Panc1 (cell line): ENCODE data around the gene KLHL12. TPM values are rescaled to one million over a fixed set of nuclear protein-coding genes. Genes with fewer than 3 reads are reported as not detected.

Source experiments
- ATAC-seq: fragments of 200-7000 bp; cut with Tn5 transposase; 2 replicates; pipeline ENCODE4 v1.9.1; 2020; ENCODE audit warnings: mild to moderate bottlenecking, moderate library complexity
- BruUV-seq: library from RNA; stranded (reverse); fragments of 400-500 nt; replicated peaks from 2 replicates; lab custom pipeline; 2021; lab: Mats Ljungman, UMichigan
- CTCF ChIA-PET: fragments of 300-600 bp; sonication (Branson Sonifier 250); formaldehyde crosslinking; loops from one replicate; lab custom pipeline; 2022; ENCODE audit warnings: antibody characterized with exemption; lab: Charles Lee
- POLR2A ChIA-PET: fragments of 300-600 bp; sonication (Branson Sonifier 250); formaldehyde crosslinking; loops from one replicate; lab custom pipeline; 2022; ENCODE audit warnings: antibody characterized with exemption; lab: Charles Lee
- DNase-seq: peaks from one replicate; pipeline ENCODE4 v3.0.0-alpha.2; 2010; ENCODE audit warnings: low read depth, low spot score
- H3K27ac ChIP-seq: 2 replicates; pipeline ENCODE4 v1.5.1; 2011; ENCODE audit warnings: mild to moderate bottlenecking, low read length, inconsistent platforms
- H3K27me3 ChIP-seq: fragments of 200-500 bp; sonication (Bioruptor generic); 2 replicates; pipeline ENCODE4 v1.6.0; 2014; ENCODE audit warnings: low read length, inconsistent platforms; ENCODE audit not compliant: control insufficient read depth, insufficient read depth
- H3K36me3 ChIP-seq: fragments of 200-500 bp; sonication (Bioruptor generic); 2 replicates; pipeline ENCODE4 v1.5.1; 2014; ENCODE audit warnings: inconsistent platforms, mild to moderate bottlenecking, low read length, moderate library complexity; ENCODE audit not compliant: control insufficient read depth, insufficient read depth
- H3K4me1 ChIP-seq: 2 replicates; pipeline ENCODE4 v1.5.1; 2011; ENCODE audit warnings: inconsistent platforms, mild to moderate bottlenecking, low read length, moderate library complexity; ENCODE audit not compliant: control insufficient read depth, insufficient read depth
- H3K4me3 ChIP-seq, 2 experiments: 2 replicates each; pipeline ENCODE4 v1.5.1; 2011 to 2012; ENCODE audit warnings: low read depth in 2 of 2, low read length in 2 of 2, mild to moderate bottlenecking in 2 of 2, inconsistent platforms in 1 of 2, moderate library complexity in 1 of 2
- H3K9me3 ChIP-seq: fragments of 200-500 bp; sonication (Bioruptor generic); 2 replicates; pipeline ENCODE4 v1.5.1; 2014; ENCODE audit warnings: low read depth, mild to moderate bottlenecking, inconsistent platforms, low read length, moderate library complexity; ENCODE audit not compliant: control insufficient read depth, insufficient read depth
- POLR2AphosphoS5 ChIP-seq: IDR thresholded peaks from 2 replicates; pipeline ENCODE4 v1.6.1; 2012; ENCODE audit warnings: mild to moderate bottlenecking, low read depth, low read length, moderate library complexity
- SIN3A ChIP-seq: IDR thresholded peaks from 2 replicates; pipeline ENCODE4 v1.6.1; 2012; ENCODE audit warnings: low read depth, mild to moderate bottlenecking, low read length, moderate library complexity, borderline replicate concordance; ENCODE audit not compliant: insufficient read depth
- in situ Hi-C: cut with HindIII; loops from 2 replicates; pipeline ENCODE4 v1.10.0; 2016; ENCODE audit warnings: low sequenced_read_pairs, low pct_unique_long_range_greater_than_20kb
- intact Hi-C: fragments of 100-400 bp; cut with micrococcal nuclease; formaldehyde crosslinking; loops from one replicate; pipeline ENCODE4 v1.10.0; 2022; ENCODE audit not compliant: unreplicated experiment
- total RNA-seq: library from RNA; stranded (reverse); gene quantifications from one replicate; pipeline ENCODE4 v1.2.1, GENCODE V29; 2021; ENCODE audit not compliant: unreplicated experiment
- TF ChIP-seq, protein P1 (sequence below): fragments of 450-650 bp; IDR thresholded peaks from 2 replicates; pipeline ENCODE4 v1.5.1; 2017; ENCODE audit warnings: mild to moderate bottlenecking
- TF ChIP-seq, protein P2 (sequence below), 2 experiments: IDR thresholded peaks; 2 replicates each; pipeline ENCODE4 v1.6.1; 2011 to 2012; ENCODE audit warnings: low read depth in 2 of 2, control low read depth in 1 of 2, low read length in 1 of 2, mild to moderate bottlenecking in 1 of 2, moderate library complexity in 1 of 2; ENCODE audit not compliant: insufficient read depth in 1 of 2

Gene KLHL12
- total RNA-seq, 1 experiment from 2014 or later = 37.8 TPM

DNA sequence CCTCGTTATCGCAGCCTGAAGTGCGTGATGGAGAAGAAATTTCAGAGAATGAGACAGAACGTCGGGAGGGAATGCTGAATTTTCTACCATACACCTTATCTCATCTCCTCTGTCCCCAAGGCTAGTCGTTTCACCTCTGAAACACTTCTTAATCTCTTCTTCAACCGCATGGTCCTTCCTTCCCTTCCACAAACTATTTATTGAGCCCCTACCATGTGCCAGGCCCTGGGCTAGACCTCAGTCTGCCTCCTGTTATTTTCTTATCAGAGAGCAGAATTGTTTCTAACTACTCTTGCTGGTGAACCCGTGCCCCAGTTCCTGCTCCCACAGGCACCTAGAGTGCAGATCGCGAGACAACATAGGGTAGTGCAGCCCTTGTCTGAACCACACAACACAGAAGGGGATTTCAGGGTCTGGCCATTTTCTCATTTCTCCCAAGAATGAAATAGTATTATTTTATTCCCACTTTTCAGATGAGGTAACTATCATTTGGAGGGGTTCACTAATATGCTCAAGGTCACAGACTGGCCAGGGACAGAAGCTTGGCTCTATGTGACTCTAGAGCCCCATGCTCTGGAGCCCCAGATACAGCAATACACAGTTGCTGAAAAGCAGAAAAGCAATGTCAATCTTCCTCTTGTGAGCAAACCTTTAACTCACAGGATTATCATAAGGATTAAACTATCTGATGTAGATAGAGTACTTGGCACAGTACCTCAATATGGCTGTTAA, 31.7 kb upstream of the KLHL12 start:
- 0 out of 2 replicates have a peak, but pooled peaks have one; percentile 15 for TF ChIP-seq POLR2AphosphoS5
- TF ChIP-seq, protein P1, sequence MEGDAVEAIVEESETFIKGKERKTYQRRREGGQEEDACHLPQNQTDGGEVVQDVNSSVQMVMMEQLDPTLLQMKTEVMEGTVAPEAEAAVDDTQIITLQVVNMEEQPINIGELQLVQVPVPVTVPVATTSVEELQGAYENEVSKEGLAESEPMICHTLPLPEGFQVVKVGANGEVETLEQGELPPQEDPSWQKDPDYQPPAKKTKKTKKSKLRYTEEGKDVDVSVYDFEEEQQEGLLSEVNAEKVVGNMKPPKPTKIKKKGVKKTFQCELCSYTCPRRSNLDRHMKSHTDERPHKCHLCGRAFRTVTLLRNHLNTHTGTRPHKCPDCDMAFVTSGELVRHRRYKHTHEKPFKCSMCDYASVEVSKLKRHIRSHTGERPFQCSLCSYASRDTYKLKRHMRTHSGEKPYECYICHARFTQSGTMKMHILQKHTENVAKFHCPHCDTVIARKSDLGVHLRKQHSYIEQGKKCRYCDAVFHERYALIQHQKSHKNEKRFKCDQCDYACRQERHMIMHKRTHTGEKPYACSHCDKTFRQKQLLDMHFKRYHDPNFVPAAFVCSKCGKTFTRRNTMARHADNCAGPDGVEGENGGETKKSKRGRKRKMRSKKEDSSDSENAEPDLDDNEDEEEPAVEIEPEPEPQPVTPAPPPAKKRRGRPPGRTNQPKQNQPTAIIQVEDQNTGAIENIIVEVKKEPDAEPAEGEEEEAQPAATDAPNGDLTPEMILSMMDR = no peak
- Histone ChIP-seq H3K9me3 (no peaks in the 10 kb centered on the region), H3K27ac (peak overlapping the region; percentile 82), H3K4me3 (peak overlapping the region; percentile 67 to 86), H3K36me3 (no peaks in the 10 kb centered on the region; the same call in none of the 2 replicates), H3K27me3 (no peaks in the 10 kb centered on the region), H3K4me1 (peaks cover 20% of the 10 kb centered on the region)
- in situ Hi-C loops = no loop called here
- BruUV-seq = no TSS peak
- intact Hi-C loops = no loop called here
- ChIA-PET POLR2A (no interaction called here), CTCF (no interaction called here)
- peak; percentile 51 for ATAC-seq
- no peak for DNase-seq

DNA sequence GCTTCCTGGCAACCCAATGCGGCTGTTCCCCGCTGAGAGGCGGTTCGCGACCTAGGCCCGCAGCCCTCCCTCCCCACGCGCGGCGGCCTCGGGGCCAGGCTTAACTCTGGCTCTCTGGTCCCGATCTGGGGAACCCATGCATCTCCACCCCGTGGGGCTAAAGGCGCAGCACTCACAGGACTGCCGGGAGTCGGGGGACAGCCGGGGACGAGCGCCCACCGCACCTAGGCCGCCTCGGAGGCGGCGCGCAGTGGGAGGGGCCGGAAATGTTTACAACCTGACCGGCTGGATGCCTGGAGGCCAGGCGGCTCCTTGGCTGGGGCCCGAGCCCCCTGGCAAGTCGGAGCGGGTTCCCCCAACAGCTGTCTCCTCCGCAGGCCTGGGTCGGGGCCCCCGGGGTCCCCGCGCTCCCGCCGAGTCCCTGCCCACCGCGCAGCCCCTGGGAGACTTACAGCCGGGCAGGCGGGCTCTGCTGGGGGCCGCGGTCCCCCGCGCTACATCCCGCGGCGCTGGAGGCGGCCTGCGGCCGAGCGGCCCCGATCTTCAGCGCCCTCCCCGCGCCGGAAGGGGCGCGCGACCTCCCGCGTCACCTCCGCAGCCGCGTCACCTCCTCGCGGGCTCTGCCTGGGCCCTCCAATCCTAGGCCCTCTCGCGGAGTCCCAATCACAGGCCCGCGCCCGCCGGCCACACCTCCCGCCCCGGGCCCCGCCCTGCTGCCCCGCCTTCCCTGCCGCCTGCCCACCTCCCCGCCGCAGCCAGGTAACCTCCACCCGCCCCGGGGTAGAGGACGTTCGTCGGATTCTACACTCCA, 30.9 kb upstream of the KLHL12 start, which contains the start of gene ADIPOR1:
Gene ADIPOR1, minus strand, starts transcription at position 580 of the 811 bp plus-strand sequence. CDS start 7,242 bp downstream, outside the sequence.
- intact Hi-C loops = no loop called here
- BruUV-seq = no TSS peak
- in situ Hi-C loops = no loop called here
- peaks cover 20% of the 10 kb centered on the region for H3K4me1 ChIP-seq
- H3K4me3 ChIP-seq = peak within 1 kb of the TSS; percentile 67 to 86
- H3K27ac ChIP-seq = peak within 1 kb of the TSS; percentile 82
- no peaks in the 10 kb centered on the region for H3K9me3 ChIP-seq
- POLR2A ChIA-PET = no interaction called here
- TF ChIP-seq, protein P1 = no peak
- TF ChIP-seq, protein P2, sequence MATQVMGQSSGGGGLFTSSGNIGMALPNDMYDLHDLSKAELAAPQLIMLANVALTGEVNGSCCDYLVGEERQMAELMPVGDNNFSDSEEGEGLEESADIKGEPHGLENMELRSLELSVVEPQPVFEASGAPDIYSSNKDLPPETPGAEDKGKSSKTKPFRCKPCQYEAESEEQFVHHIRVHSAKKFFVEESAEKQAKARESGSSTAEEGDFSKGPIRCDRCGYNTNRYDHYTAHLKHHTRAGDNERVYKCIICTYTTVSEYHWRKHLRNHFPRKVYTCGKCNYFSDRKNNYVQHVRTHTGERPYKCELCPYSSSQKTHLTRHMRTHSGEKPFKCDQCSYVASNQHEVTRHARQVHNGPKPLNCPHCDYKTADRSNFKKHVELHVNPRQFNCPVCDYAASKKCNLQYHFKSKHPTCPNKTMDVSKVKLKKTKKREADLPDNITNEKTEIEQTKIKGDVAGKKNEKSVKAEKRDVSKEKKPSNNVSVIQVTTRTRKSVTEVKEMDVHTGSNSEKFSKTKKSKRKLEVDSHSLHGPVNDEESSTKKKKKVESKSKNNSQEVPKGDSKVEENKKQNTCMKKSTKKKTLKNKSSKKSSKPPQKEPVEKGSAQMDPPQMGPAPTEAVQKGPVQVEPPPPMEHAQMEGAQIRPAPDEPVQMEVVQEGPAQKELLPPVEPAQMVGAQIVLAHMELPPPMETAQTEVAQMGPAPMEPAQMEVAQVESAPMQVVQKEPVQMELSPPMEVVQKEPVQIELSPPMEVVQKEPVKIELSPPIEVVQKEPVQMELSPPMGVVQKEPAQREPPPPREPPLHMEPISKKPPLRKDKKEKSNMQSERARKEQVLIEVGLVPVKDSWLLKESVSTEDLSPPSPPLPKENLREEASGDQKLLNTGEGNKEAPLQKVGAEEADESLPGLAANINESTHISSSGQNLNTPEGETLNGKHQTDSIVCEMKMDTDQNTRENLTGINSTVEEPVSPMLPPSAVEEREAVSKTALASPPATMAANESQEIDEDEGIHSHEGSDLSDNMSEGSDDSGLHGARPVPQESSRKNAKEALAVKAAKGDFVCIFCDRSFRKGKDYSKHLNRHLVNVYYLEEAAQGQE (IDR thresholded peaks at IDR 0.05; ENCODE audit: insufficient read depth in 1 of 2, low read depth in 2 of 2, low read length in 1 of 2) = no peak
- peak; percentile 72; the same call in 1 of the 2 replicates for TF ChIP-seq POLR2AphosphoS5
- TF ChIP-seq SIN3A = peak; percentile 86; the same call in 1 of the 2 replicates
- CTCF ChIA-PET = no interaction called here
- ATAC-seq (peak; percentile 100), DNase-seq (no peak)
- no peaks in the 10 kb centered on the region; the same call in none of the 2 replicates for H3K36me3 ChIP-seq
- no peaks in the 10 kb centered on the region for H3K27me3 ChIP-seq
